ENCODE data around the gene TTC23. TPM values are rescaled to one million over a fixed set of nuclear protein-coding genes. Genes with fewer than 3 reads are reported as not detected.

Gene TTC23, protein sequence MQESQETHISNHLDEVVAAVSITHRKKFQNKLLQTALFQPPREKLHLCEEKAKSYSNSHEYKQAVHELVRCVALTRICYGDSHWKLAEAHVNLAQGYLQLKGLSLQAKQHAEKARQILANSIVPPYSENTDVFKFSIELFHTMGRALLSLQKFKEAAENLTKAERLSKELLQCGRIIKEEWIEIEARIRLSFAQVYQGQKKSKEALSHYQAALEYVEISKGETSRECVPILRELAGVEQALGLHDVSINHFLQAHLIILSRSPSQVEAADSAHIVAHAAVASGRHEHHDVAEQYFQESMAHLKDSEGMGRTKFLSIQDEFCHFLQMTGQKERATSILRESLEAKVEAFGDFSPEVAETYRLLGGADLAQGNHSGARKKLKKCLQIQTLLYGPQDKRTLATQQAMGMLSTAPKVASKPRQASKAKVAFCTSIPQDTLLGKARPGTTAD
- 10 to 100 TPM; 27.4 to 32.6 (median 31.6) TPM for polyA plus RNA-seq (ENCODE audit: insufficient read length in 4 of 4)

DNA sequence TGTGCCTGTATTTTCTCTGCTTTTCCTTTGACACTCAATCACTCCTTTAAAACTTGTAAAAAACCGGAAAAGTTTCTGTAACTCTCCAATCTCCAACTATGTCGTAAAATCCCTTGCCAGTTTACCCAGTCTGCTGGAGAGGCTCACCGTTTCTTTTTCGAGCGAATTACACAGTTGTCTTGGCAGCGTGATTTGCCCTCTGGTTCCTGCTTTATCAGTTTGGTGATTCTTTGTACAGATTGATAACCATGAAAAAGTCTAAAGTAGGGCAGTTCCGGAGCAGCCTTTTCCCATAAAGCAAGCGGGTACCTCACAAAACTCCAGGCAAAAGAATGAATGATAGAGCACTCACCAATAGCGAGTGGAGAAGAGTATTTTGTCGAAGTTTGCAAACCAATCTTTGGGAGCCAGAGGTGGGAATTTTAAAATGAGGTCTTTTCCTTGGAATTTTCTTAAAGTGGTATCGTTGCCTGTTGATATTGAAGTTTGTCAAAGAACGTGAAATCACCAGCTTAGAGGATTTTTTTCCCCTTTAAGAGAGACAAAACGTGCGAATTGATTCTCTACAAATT is at the start of gene TTC23:
Gene TTC23, minus strand, starts transcription at position 312 of the 572 bp plus-strand sequence. CDS start 20,869 bp downstream, outside the sequence.
- peak; percentile 56 to 83 (median 72) for DNase-seq (ENCODE audit: low read depth in 4 of 4, low spot score in 3 of 4)

GRCh38 chr15:99296386-99296785 is 47.0 kb upstream of the TTC23 start:
- DNase-seq (ENCODE audit: low read depth in 4 of 4, low spot score in 3 of 4) = no peak

GRCh38 chr15:99295840-99296239 is 46.5 kb upstream of the TTC23 start:
- DNase-seq (ENCODE audit: low read depth in 4 of 4, low spot score in 3 of 4) = no peak

DNA sequence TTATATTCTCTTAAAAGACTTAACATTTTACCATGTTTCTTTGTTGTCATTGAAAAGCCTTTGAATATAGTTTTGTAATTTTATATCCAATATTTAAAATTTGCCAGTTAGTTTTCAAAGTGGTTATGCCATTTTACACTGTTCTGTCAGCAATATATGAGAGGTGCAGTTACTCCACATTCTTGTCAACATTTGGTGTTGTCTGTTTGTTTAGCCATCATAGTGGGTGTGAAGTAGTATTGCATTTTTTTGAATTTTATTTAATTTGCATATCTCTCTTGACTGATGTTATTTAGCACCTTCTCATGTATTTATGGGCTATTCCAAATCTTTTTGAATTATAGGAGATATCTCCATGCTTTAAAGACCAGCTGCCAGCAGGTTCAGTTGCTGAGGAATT is 42.3 kb upstream of the TTC23 start:
- DNase-seq (ENCODE audit: low read depth in 4 of 4, low spot score in 3 of 4) = no peak

DNA sequence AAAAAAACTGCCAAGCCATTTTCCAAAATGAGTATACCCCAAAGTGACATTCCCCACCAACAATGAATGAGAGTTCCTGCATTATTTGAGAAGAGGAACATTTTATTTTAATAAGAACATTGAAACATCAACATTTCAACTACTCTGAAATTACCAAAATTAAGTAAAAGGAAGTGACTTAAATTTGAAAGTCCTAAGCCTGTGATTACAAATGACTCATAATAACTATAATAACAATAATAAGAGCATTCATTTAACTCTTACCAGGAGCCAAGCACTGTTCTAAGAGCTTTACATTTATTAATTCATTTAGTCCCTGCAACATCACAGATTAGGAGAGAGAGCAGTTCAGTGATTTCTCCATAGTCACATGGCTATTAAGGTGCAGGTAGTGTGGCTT is 34.3 kb upstream of the TTC23 start:
- no peak for DNase-seq (ENCODE audit: low read depth in 4 of 4, low spot score in 3 of 4)

- no peak for DNase-seq (ENCODE audit: low read depth in 4 of 4, low spot score in 3 of 4)
These were observed 33.2 kb upstream of the TTC23 start for GRCh38 chr15:99282586-99282985.

DNA sequence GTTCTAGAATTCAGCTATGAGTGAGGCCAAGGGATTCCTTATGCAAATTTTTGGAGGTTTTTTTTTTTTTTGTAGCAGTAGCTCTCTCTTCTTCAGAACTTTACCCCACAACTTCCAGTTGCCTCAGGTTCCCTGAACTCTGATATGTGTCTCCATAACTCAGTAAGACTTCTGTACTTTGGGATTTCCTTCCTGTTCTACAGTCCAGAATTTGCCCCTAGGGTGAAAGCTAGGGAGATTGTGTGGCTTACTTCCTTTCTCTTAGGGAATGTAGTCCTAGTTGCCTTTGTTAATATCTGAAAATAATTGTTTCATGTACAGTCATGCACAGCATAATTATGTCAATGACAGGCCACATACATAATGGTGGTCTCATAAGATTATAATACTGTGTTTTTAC is 32.7 kb upstream of the TTC23 start:
- DNase-seq (ENCODE audit: low read depth in 4 of 4, low spot score in 3 of 4) = no peak

- no peak for DNase-seq (ENCODE audit: low read depth in 4 of 4, low spot score in 3 of 4)
These were observed 30.4 kb upstream of the TTC23 start for GRCh38 chr15:99279827-99280226.

DNA sequence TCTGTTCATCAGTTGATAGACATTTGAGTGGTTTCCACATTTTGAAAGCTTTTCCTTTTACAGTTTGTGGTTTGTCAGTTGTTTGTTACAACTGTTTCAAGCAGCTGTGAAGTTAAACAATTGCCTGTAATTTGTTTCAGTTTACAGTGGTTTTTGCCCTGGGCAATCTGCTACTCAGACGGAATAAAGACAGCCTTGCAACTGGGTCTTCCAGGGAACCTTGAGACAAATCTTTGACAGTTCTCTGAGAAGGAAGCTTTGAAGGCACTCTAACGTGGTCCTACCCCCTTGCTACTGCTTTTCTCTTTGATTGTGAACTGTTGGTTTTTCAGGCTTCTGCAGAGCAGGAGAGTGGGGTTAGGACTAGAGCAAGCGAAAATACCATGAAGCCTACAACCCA is 29.9 kb upstream of the TTC23 start:
- no peak for DNase-seq (ENCODE audit: low read depth in 4 of 4, low spot score in 3 of 4)

DNA sequence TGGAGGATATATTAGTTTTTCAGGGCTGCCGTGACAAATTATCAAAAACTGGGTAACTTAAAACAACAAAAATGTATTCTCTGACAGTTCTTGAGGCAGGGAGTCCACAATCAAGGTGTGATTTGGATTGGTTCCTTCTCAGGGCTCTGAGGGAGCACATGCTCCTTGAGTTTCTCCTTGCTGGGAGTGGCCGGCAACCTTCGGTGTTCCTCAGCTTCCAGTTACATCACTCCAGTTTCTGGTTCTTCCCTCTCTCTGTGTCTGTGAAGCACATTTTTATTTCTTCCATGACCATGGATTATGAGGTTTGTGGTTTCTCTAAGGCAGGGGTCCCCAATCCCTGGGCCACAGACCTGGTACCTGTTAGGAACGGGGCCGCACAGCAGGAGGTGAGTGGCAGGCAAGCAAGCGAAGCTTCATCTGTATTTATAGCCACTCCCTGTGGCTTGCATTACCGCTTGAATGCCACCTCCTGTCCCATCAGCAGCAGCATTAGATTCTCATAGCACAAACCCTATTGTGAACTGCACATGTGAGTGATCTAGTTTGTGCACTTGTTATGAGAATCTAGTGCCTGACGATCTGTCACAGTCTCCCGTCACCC is 26.2 kb upstream of the TTC23 start:
- no peak for DNase-seq (ENCODE audit: low read depth in 4 of 4, low spot score in 3 of 4)

DNA sequence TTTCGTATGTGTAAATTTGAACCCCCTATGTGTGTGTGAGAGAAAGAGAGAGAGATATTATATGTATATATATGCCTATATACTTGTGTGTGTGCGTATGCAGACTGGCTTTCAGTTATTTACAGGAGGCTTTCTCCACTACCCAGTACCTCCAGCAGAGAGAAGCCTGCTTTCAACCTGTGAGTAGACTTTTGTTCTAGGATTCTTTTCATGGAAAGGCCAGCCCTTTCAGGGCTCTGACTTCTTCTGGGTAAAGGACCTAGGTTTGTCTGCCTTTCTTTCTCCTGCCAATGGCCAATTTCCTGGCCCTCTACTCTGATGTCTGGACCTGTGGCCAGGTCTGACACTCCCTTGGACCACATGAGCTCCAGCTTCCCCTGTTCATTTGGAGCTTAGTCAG is 25.7 kb upstream of the TTC23 start:
- DNase-seq (ENCODE audit: low read depth in 4 of 4, low spot score in 3 of 4) = no peak

DNA sequence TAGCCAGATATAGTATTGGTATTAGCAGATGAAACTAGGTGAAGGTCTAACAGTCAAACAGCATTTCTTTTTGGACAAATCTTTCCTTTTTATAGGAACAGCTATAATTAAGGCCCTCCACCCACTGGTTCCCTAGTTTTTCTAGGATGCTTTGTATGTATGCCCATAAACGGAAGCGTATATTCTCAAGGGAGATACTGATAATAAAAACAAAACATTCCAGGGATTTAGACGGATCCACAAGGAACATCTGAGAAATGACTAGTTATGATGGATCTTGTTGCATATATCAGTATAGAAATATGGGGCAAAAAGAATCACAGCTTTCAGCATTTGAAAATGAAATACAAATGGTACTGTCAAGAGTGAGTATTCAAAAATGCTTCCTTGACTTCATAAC is 24.4 kb upstream of the TTC23 start:
- DNase-seq (ENCODE audit: low read depth in 4 of 4, low spot score in 3 of 4) = no peak

DNA sequence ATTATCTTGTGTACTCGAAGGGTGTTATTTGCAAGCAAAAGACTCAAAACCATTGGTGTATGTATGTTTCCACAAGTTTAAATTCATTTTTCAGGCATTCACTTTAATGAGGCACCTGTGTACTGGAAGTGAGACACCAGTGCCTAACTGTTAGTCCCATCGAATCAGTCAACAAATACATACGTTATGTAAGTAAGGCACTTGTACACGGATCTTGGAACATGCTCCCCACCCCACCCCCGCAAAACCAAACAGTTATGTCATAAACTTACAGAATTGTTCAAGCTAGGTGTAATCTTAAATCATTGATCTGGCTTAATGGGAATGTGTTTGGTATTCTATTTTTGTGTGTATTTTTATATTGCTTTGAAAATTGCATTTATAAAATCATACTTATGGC is 19.1 kb upstream of the TTC23 start:
- no peak for DNase-seq (ENCODE audit: low read depth in 4 of 4, low spot score in 3 of 4)

GRCh38 chr15:99267957-99268356 is 18.6 kb upstream of the TTC23 start:
- no peak for DNase-seq (ENCODE audit: low read depth in 4 of 4, low spot score in 3 of 4)

DNA sequence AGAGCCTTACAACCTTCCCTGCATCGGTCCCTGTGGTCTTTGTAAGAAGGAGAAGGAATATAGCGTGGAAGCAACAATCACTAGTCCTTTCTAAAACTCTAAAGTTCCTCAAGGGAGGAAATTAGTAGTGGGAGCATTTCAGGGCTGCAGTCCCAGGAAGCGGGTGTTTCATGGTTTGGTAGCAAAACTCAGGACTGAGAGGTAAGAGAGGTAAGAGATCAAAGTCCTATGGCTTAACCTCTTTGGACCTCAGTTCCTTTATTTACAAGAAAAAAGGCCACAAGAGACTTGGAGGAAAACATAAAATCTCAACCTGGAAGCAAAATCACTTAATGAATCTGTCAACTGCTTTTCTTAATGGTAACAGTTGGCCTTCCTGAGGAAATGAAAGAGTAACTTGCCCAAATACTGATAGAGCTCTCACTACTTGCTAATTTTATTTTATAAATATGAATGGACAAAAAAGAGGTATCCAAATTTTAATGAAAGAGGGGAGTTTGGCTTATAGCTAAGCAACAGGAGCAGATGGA is 16.2 kb upstream of the TTC23 start:
- no peak for DNase-seq (ENCODE audit: low read depth in 4 of 4, low spot score in 3 of 4)

DNA sequence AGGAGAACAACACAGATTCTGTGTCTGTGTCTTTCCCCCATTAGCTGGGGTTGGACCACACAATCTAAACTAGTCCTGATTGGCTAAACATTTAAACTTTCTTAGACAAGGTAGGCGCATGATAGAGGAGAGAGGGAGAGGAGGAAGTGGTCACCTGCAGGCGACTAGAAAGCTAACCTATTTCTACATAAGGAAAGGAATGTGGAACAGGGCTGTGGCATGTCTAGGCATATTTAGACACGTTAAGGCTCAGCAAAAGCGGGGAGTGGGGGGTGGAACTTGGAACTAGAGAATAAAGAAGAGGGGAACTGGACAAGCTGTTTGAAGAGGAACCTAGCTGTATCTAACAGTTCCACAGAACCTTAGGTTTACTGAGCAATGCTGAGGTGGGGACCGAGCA is 14.7 kb upstream of the TTC23 start:
- no peak for DNase-seq (ENCODE audit: low read depth in 4 of 4, low spot score in 3 of 4)

GRCh38 chr15:99257107-99257750 is 7.8 kb upstream of the TTC23 start:
- no peak for DNase-seq (ENCODE audit: low read depth in 4 of 4, low spot score in 3 of 4)

GRCh38 chr15:99253381-99254090 is 4.2 kb upstream of the TTC23 start:
- DNase-seq (ENCODE audit: low read depth in 4 of 4, low spot score in 3 of 4) = no peak

DNA sequence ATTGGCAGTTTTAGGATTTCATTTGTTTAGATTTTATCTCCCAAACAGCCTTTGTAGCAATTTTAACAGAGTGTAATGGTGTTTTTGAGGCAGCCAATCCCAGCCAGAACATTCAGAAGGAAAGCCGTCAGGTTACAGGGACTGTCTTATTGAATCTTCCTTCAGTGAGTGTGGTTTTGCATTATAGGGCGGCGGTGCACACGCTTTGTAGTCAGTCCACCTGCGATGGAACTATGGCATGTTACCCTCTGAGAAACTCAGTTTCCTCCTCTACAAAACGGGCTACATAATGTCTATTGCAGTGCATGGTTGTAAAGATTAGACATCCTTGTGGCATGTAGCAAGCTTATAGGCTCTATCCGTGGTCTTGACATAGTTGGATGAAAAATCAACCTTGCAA is 2.9 kb upstream of the TTC23 start:
- no peak for DNase-seq (ENCODE audit: low read depth in 4 of 4, low spot score in 3 of 4)
